Hematopoietic multipotent progenitor cell treated with erythropoietin and hydrocortisone succinate and interleukin-3 and kit ligand, for 4 days (in vitro differentiated cells): ENCODE results near the gene UBE2E2.
A peak's percentile ranks its signal among the peaks of the same experiment; 100 is the strongest.

Experiments used
- DNase-seq: peaks from one replicate; pipeline ENCODE4 v3.0.0-alpha.2; 2015

Gene UBE2E2

DNA sequence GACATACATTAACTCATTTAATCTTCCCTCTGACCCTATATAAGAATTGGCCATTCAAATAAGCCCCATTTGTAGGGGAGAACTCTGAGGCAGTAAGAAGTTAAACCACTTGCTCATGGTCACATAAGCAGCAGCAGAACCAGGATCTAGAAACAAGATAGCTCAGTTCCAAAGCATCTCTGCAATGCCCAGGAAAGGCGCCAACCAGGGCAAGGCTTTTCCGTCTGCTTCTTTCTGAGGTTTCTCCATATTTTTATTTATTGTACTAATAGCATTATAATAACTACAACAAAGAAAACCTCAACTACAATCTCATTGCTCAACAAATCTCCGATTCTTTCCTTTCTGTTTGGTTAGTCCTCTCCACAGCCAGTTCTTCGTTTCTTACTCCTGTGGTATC lies 4.3 kb upstream of the UBE2E2 start:
- no peak for DNase-seq

DNA sequence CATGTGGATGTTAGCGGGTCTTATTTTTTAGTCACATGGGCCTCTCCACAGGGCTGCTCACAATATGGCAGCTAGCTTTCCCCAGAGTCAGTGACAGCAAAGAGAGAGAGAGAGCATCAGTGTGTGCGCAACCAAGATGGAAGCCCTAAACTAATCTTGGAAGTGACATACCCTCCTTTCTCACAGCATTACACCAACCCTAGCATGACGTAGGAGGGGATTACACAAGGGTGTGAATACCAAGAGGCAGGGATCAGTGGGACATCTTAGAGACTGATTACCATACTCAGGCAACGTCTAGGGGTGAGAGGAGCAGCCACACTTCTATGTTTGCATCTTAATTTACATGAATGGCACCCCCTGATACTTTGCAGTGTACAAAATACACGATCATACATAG lies 3.5 kb upstream of the UBE2E2 start:
- DNase-seq: no peak

DNA sequence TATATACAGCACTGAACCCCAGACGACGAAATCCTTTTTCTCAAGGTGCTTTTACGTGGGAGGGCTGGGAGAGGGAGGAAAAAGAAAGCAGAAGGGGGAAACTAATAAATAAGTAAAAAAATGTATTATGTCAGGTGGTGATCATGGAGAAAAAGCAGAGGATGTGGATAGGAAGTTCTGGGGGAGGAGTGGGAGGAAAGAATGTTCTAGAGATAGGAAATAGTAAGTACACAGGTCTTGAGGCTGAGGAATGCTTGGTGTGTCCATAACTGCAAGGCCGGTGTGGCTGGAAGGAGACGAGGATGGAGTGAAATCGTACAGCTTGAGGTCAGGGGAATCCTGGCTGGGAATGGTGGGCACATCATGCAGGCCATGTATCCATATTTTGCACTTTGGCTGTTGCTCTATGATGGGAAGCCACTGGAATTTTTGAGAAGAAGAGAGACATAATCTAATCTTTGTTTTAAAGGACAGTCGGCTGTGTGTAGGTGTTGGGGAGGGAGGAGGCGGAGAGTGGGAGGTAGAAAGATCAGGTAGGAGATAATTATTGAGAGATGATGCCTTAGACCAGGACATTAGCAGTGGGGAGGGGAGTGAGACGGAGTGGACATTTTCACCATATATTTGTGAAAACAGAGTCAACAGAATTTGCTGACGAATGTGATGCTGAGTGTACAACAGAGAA lies 1.8 kb upstream of the UBE2E2 start:
- DNase-seq: no peak

DNA sequence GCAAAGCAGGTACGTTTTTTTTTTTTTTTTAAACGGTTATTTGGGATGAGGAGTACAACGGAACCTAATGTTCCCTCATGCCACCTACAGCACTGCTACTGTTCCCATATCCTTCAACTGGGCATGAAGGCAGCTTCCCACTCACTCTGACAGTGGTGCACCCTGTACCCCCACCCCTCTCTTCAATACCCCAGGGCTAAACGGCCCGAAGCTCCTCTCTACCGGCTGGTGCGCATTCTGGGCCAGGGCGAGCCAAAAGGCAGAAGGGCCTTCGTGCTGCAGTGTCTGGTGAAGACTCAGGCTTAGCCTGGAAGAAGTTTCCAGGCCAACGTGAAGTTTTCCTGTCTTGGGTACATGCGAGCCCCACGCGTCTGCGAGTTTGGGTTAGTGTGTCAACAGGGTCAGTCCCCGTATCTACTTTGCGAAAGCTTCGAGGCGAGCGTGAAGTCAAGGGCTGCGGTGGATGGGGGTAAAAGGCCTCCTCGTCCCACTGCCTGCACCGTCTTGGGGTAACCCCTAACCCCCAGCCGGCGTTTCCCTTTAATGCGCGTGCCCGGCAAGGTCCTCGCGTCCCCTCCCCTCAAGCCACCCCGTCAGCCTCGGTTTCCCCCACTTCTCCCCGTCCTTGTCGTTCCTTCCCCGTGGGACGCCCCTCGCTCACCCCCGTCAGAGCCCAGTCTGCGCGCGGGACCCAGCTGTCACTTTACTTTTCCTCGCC lies 765 bp upstream of the UBE2E2 start:
- DNase-seq: peak; percentile 45

DNA sequence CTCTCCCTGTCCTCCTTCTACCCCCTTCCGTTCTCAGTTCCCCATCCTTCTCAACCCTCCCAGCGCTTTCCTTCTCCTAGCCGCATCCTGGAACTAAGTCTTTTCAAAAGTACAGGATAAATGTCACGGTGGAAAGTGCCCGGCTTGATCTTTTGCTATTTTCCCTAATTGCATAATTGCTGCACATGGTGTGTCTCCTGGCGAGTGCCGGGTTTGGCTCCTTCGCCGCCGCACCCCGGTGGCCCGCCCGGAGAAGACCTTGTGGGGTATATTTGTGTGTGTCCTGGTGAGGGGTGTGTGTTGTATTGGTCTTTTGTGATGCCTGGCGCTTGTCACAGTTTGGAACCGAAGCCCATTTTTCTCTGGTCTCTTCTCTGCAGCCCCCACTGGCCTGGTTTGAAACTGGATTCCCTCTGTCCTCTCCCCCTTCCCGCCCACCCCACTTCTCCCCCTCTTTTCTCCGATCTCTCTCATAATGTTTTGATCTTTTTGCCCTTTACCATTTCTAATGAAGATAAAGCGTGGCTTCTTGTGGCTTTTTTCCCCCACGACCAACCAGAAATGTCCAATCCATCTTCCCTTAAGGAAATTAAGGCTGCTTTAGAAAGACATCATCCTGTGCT lies 692 bp downstream of the UBE2E2 start:
- DNase-seq: peak; percentile 21

DNA sequence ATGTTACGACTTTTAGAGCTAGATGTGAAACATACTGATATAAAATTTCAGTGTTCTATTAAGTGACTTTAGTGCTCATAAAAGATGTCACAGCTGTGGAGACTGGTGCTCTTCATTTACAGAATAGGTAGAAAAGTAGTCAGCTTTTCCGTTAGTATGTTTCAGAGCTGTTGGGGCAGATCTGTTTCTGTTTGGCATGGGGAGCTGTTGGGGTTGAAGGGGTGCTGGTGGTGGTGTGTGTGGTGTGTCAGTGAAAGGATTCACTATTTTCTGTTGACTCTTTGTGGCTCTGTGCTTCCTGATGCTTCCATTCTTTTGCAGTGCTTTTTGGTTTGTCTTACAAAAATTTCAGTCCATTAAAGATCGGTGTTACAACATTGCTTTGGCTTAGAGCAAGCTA lies 3.2 kb downstream of the UBE2E2 start:
- no peak for DNase-seq

DNA sequence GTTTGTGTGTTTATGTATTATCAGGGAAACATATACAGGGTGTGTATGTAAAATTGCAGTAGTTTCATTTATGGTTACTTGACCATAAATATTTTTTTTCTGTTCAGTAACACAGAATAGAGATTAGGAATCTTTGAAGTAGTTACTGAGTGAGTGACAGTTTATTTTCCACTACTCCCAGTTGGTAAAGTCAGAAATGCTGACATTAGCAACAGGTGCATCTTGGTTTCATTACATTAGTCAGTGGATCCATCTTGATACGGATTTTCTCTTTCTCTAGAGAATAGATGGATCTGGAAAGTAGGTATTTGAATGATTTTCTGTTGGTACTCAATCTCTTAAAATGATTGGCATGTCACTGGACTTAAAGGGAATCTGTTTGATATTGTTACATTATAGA lies 6.0 kb downstream of the UBE2E2 start:
- DNase-seq: no peak

DNA sequence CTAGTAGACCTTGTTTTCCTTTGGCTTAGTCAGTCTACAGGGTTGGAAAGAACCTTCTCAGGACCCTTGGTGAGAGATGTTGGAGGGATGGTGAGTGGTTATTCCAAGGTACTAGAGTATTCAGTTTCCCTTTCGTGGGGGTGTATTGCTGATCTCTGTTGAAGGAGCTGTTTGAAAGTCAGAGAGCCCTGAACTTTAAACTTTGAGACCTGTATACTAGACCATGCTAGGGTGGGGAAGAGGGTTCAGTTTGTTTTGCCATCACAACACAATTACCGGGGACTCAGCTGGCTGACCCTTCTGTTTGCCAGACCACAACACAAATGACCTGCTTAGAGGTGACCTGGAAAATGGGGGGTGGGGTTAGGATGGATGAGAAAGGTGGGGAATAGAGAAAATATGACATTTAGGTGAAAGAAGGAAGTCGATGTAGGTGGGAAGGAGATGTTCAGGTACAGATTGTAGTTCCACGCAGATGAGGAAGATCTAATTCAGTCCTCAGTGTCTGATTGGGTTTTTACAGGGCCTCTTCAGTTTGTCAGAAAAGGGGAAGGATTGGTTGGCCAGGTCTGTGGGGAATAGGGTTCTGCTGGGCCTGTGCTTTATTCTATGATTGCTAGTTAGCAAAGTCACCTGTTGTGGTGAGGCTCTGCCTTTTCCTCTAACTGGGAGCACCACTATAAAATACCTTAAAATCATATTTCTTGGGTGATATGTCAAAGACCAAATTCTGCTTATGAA lies 6.8 kb downstream of the UBE2E2 start:
- DNase-seq: no peak

DNA sequence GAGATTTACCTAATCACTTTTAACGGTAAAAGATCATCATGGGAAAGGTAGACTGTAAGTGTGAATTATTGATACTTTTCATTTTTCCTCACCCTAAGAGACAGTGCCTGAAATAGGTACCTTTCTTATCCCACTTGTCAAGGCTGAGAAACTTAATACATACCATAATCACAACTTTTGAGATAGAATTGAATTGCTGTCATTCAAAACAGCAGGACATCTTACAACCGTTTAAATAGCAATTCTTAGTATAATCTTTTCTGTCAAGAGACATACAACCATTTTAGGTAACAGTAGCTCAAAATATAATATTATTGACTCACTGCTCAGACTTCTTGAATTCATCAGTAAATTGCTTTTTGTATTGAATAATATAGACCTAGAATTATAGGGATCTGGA lies 10.7 kb downstream of the UBE2E2 start:
- DNase-seq: no peak

DNA sequence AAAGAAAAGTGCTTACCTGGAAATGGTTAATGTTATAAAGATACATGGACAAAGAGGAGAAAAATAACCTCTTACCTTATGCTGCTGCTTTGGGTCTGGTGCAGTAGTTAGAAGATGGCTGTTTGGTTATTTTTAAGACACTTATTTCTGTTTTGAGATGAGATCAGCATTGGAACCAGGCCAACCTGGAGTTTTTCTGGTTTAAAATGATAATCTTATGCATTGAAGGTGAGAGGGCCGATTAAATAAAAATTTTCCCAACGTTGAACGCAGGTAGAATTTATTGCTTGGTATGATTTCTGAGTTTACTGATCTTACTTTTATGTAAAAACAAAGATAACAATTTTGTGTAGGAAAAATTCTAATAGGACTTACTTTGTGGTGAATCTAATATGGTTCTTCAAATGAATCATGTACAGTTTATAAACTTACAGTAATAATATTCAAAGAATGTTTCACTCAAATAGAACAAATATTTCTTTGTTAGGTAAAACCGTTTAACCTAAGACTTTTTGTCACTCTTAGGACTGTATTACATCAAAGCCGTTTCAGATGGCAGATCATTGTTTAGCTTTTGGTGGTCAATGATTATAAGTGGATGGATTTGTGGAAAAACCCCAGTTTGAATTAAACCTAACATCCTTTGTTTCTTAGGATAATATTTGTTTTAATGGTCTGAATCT lies 14.9 kb downstream of the UBE2E2 start:
- DNase-seq: no peak

DNA sequence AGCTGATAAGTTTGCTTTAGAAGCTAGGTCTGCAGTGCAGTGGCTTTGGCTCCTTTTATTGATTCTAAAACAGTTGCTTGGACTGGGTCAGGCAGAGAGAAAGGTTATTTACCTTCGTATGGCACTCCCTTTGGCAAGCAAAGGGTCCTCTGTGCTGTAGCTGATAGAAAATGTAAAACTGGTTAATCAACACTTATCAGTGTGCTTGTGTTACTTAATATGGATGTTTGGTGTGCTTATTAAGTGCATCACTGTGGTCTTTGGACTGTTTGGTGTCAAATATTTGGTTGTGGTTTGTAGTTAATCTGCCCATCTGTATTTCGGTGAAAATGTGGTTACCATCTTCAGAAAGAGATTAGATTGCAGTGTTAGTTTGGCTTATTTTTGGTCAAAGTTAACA lies 16.0 kb downstream of the UBE2E2 start:
- DNase-seq: peak; percentile 13

DNA sequence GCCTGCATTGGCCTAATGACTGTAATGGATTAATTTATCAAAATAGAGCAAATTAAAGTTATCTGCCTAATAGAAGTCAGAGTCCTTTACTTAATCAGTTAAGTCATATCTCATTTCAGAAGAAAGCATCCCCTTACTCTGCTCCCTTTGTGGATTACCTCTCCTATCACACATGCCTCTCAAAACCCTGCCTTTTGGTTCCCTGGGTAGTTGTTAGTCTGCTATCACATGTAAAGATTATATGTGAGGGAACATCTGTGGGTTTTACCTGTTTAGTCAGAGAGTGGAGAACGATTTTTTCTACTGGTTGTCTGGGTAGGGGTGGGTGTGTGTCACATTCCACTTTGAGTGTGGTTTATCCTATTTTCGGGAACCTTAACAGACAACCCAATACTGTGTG lies 16.4 kb downstream of the UBE2E2 start:
- DNase-seq: no peak

DNA sequence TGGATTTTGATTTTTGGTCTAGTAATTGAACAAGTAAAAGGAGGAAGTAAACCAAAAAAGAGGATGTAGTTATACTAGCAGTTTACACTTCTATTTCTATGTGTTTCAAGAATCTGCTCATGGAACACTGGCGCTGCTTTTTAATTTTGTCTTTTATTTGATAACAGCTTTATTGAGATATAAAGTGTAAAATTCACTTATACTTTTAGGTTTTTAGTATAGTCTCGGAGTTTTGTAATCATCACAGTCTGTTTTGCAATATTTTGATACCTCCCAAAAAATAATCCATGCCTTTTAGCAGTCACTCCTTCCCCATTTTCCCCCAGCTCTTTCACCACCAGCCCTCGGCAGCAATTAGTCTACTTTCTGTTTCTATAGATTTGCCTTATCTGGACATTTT lies 18.0 kb downstream of the UBE2E2 start:
- DNase-seq: peak; percentile 28

DNA sequence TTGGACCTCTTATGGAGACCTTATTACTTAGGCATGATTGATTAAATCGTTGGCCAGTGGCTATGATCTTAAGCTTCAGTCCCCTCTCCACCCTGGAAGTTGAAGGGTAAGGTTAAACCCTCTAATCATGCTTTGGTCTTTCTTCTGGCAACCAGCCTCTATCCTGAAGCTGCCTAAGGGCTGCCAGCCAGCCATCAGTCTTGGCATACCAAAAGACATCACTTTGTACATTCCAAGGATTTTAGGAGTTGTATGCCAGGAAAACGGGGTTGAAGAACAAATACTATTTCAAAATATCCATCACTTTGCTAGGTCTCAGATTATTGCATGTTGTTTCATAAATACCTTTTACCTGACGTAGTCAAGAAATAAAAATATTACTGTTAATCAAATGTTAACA lies 28.9 kb downstream of the UBE2E2 start:
- DNase-seq: no peak

DNA sequence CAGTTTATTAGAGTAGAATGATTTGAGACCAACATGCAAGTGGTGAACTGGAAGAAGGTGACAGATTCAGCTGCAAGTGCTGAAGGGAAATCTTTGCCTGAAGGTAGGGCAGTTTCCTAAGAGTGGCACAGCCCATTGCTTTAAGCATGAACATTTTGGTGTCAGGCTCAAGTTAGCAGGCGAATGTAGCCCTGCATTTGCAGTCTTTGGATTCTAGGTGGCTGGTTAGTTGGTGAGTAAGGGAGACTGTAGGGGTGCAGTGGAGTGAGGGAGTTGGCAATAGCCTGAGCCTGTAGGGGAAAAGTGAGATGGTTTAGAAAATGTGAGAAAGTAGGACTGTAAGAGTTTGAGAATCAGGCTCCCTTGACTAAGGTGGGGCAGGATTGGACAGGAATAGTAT lies 29.7 kb downstream of the UBE2E2 start:
- no peak for DNase-seq

DNA sequence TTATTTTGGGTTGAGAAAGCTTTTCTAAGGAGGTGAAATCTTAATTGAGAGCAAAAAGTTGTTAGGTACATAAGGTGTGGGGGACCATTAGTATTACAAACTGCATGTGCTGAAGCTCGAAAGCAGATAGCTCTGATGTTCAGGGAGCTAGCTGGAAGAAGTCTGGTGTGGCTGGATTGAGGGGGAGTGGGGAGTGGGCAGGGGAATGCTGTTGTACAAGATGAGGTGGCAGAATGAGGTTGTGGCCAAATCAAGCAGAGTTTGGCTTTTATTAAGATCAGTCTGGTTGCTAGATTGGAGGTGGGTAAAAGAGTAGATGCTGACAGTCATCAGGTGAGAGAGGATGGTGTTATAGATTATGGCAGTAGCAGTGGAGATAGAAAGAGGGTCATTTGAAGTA lies 32.1 kb downstream of the UBE2E2 start:
- no peak for DNase-seq

DNA sequence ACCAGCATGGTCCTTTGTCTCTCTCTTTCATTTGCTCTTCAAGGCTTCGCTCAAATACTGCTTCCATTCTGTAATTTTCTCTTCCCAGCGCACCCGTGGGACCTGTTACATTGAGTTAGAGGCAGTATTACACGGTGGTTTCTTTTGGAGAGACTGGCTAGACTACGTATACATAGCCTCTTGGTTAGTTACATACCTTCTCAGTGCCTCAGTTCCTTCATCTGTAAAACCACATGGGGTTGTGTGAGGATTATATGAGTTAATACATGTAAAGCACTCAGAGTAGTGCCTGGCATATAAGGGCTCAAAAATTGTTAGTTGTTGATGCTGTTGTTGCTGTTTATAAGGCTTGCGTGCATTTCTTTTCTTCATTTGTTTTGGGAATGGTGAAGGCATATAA lies 33.8 kb downstream of the UBE2E2 start:
- no peak for DNase-seq

DNA sequence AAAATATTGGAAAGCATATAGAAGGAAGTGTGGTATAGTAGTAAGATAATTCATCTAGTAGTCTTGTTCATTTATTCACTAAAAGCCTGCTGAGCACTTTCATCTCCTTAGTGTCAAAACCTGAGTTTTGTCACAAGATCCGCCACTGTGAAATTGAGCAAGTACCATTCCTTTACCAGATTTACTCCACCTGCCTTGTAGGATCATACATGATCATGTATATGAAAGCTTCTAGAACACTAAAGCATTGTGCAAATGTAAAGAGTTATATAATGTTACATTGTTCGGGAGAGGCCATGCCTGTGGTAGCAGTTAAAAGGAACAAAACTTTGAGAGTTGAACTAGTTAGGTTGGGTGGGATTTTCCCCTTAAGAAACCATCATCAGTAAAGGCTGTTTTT lies 35.0 kb downstream of the UBE2E2 start:
- no peak for DNase-seq

DNA sequence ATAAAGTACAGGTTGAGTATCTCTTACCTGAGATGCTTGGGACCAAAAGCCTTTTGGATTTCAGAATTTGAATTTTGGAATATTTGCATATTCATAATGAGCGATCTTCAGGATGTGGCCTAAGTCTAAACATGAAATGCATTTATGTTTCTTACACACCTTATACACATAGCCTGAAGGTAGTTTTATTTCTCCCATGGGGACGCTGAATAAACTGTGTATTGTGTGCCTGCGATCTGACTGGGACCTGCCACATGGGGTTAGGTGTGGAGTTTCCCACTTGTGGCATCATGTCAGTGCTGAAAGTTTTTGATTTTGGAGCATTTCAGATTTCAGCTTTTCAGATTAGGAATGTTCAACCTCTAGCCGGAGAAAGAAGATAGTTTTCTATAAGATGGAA lies 35.5 kb downstream of the UBE2E2 start:
- DNase-seq: no peak

DNA sequence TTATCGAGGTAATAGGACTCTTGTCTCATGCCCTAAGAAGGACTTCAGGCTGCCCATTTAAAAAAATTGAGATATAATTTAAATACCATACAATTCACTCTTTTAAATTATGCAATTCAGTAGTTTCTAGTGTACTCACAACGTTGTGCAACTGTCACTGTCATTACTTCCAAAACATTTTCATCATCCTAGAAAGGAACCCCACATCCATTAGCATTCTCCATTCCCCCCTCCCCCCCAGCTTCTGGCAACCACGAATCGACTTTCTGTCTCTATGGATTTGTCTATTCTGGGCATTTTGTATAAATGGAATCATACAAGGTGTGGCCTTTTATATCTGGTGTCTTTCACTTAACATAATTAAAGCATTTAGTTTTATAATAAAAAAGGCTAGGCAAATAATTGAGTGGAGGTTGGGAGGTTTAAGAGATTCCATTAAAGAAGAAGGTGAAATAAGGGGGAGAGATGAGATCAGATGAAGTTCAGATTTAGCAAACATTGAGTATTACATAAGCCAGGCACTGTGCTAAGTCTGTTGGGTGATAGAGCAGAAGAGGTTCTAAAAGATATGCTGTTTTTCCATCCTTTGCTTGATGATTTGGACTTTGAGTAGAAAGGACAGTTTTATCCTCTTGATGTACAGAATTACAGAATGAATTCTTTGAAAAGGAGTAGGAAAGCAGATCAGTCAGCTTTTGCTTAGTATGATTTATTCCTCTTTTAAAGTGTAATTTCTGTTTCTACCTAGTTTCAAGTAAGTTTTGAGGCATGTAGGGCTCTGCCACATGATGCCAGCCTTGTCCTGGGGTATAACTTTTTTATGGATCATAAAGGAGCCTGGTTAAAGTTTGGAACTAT lies 36.3 kb downstream of the UBE2E2 start:
- no peak for DNase-seq

DNA sequence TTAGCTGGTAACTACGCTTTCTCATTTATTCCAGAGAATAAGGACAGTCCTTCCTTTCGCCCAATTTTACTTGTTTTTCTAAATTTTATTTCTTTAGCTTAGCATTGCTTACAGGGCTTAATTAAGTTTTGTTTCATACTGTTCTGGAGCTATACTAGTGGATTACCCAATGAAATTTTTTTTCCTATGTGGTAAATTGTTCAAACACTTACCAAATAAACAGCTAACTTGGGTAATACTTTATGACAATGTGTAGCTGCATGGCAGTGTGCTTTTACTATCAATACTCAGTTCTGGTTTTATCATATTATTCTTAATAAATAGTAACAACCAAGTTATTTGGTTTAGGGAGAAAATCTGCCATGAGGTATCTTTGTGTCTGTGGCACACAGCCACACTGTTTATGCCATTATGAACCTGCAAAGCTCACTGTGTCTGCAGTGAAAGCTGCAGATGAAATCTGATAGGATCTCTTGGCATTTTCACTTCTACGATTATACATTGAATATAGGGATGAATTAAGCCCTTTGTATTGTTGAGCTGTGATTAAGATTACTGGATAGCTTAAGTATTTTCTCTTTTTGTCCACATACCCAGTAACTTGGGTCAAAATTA lies 37.2 kb downstream of the UBE2E2 start:
- DNase-seq: no peak

DNA sequence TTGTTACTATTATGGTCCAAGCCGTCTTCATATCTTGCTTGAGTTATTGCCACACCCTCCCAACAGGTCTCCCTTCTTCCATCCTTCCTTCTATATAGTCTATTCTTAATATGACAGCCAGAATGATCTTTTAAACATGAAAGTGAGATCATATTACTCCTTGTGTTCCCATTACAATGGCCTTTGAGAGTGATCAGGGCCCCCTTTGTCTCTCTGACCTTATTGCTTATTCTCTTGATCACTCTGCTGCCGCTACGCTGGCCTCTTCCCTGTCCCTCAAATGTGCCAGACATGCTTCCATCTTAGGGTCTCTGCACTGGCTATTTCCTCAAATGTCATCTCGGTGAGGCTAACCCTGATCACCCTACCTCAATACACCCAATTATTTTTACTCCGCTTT lies 38.1 kb downstream of the UBE2E2 start:
- DNase-seq: no peak
